Tibial nerve (tissue), 4 donors: Measurements from ENCODE around the gene GRIN2C.

Experiments used
- CTCF ChIP-seq, 5 experiments: fragments of 200-600 bp in 3 of 5; fragments of 450-650 bp in 2 of 5; sonication (generic) in 3 of 5; IDR thresholded peaks; one replicate each; pipeline ENCODE4 v1.5.1; 2016 to 2019; ENCODE audit warnings: antibody characterized with exemption in 5 of 5, mild to moderate bottlenecking in 3 of 5, moderate library complexity in 2 of 5
- EP300 ChIP-seq, 2 donors: sonication (generic); formaldehyde crosslinking; IDR thresholded peaks; one replicate each; pipeline ENCODE4 v1.6.1; 2017; ENCODE audit warnings: antibody characterized with exemption in 2 of 2, mild to moderate bottlenecking in 1 of 2
- POLR2A ChIP-seq, 2 donors: fragments of 450-650 bp; IDR thresholded peaks; one replicate each; pipeline ENCODE4 v1.6.1; 2017; ENCODE audit warnings: antibody characterized with exemption in 2 of 2, mild to moderate bottlenecking in 2 of 2, moderate library complexity in 2 of 2

DNA sequence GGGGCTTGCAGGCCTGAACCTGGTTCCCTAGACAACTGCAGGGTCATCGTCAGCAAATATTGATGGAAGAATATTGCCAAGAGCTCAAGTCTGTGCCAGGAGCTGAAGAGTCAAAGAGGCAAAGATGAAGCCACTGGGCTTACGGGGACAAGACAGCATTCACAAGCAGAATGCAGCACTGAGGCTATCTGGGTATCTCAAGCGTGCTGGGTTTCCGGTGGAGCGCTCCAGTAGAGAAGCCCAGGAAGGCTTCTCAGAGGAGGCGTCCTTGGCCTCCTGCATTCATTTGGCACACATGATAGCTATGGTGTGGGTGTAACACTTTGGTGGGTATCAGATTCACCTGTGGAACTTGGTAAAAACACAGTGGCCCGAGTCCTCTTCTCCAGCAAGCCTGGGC lies 30.9 kb upstream of the GRIN2C start:
- TF ChIP-seq CTCF (IDR thresholded peaks at IDR 0.05) (no peak), POLR2A (IDR thresholded peaks at IDR 0.05) (no peak), EP300 (IDR thresholded peaks at IDR 0.05) (no peak)
